GM12878 (cell line): ENCODE measurements around the gene SLC66A3. TPM values are rescaled to one million over a fixed set of nuclear protein-coding genes. Genes with fewer than 3 reads are reported as not detected.

Source experiments
- ATAC-seq: fragments of 200-7000 bp; cut with Tn5 transposase; 3 replicates; pipeline ENCODE4 v1.9.1; 2020; ENCODE audit warnings: mild to moderate bottlenecking, moderate library complexity
- BruUV-seq: library from RNA; stranded (reverse); fragments of 400-500 nt; replicated peaks from 2 replicates; lab custom pipeline; 2021; lab: Mats Ljungman, UMichigan
- CTCF ChIA-PET: fragments of 300-600 bp; sonication (Branson Sonifier 250); formaldehyde crosslinking; extraction: SDS; loops from one replicate; lab custom pipeline; 2021; ENCODE audit warnings: inconsistent platforms; lab: Yijun Ruan, JAX
- POLR2A ChIA-PET: fragments of 350-600 bp; formaldehyde crosslinking; extraction: SDS; loops from one replicate; lab custom pipeline; 2021; ENCODE audit warnings: inconsistent platforms; lab: Charles Lee
- RAD21 ChIA-PET: fragments of 300-600 bp; sonication (Branson Sonifier 250); formaldehyde crosslinking; loops from one replicate; lab custom pipeline; 2023; ENCODE audit warnings: antibody characterized with exemption; ENCODE audit not compliant: unreplicated experiment; lab: Charles Lee
- SMC1A ChIA-PET: fragments of 300-600 bp; sonication (Branson Sonifier 250); formaldehyde crosslinking; loops from one replicate; lab custom pipeline; 2023; ENCODE audit not compliant: unreplicated experiment, uncharacterized antibody; lab: Charles Lee
- DNase-seq: peaks from one replicate; pipeline ENCODE4 v3.0.0-alpha.2; 2011; ENCODE audit warnings: low read depth, low spot score
- FAIRE-seq: peaks from 3 replicates; lab custom pipeline; 2011; peaks lifted over from hg19 to GRCh38; lab: Jason Lieb, UNC
- H2AFZ ChIP-seq: 2 replicates; pipeline ENCODE4 v1.6.0; 2011; ENCODE audit warnings: low read depth, low read length, control low read depth; ENCODE audit not compliant: control insufficient read depth
- H3K27ac ChIP-seq: 2 replicates; pipeline ENCODE4 v1.5.1; 2011; ENCODE audit warnings: control low read depth; ENCODE audit not compliant: control insufficient read depth, insufficient read depth
- H3K27me3 ChIP-seq, 2 experiments: replicated peaks in 1 of 2; 2 replicates each; pipeline versions ENCODE4 v1.6.0 to v1.6.1; 2011; ENCODE audit warnings: low read length in 1 of 2; ENCODE audit not compliant: control insufficient read depth in 2 of 2, insufficient read depth in 2 of 2
- H3K36me3 ChIP-seq, 2 experiments: 2 replicates each; pipeline ENCODE4 v1.5.1; 2011; ENCODE audit warnings: low read length in 1 of 2; ENCODE audit not compliant: control insufficient read depth in 2 of 2, insufficient read depth in 2 of 2
- H3K4me1 ChIP-seq: 2 replicates; pipeline ENCODE4 v1.6.1; 2011; ENCODE audit warnings: mild to moderate bottlenecking, low read length, moderate library complexity, mixed read lengths; ENCODE audit not compliant: control insufficient read depth, insufficient read depth
- H3K4me2 ChIP-seq: 2 replicates; pipeline ENCODE4 v1.6.0; 2011; ENCODE audit warnings: control low read depth; ENCODE audit not compliant: control insufficient read depth, insufficient read depth
- H3K4me3 ChIP-seq: fragments of 200-600 bp; sonication (generic); 2 replicates; pipeline ENCODE4 v1.5.1; 2016
- H3K79me2 ChIP-seq: 2 replicates; pipeline ENCODE4 v1.6.0; 2011; ENCODE audit warnings: low read length; ENCODE audit not compliant: control insufficient read depth, insufficient read depth
- H3K9ac ChIP-seq: 2 replicates; pipeline ENCODE4 v1.8.0; 2011; ENCODE audit warnings: low read length, control low read depth, mixed read lengths; ENCODE audit not compliant: control insufficient read depth, insufficient read depth
- H3K9me3 ChIP-seq: replicated peaks from 3 replicates; pipeline ENCODE4 v1.5.1; 2011; ENCODE audit warnings: mild to moderate bottlenecking, low read length; ENCODE audit not compliant: control insufficient read depth, insufficient read depth
- H4K20me1 ChIP-seq: 2 replicates; pipeline ENCODE4 v1.6.0; 2011; ENCODE audit not compliant: control insufficient read depth, insufficient read depth
- BHLHE40 ChIP-seq, 2 experiments: fragments of 450-650 bp in 1 of 2; IDR thresholded peaks; 2 replicates each; pipeline ENCODE4 v1.6.1; 2011 to 2017; ENCODE audit warnings: low read depth in 2 of 2, borderline replicate concordance in 1 of 2, improper control_type of control experiment in 1 of 2, low read length in 1 of 2, mild to moderate bottlenecking in 1 of 2
- ESRRA ChIP-seq: IDR thresholded peaks from 2 replicates; pipeline ENCODE4 v1.6.1; 2012; ENCODE audit warnings: mild to moderate bottlenecking, low read length, improper control_type of control experiment
- HDGF ChIP-seq: fragments of 450-650 bp; IDR thresholded peaks from 2 replicates; pipeline ENCODE4 v1.6.1; 2016; ENCODE audit warnings: antibody characterized with exemption
- LARP7 ChIP-seq: fragments of 450-650 bp; IDR thresholded peaks from 2 replicates; pipeline ENCODE4 v1.6.1; 2017; ENCODE audit warnings: mild to moderate bottlenecking
- MEF2A ChIP-seq: IDR thresholded peaks from 2 replicates; pipeline ENCODE4 v1.6.1; 2011; ENCODE audit warnings: low read depth, mild to moderate bottlenecking, low read length, moderate library complexity; ENCODE audit not compliant: insufficient read depth
- MYB ChIP-seq: fragments of 150-350 bp; IDR thresholded peaks from 2 replicates; pipeline ENCODE4 v1.6.1; 2014; ENCODE audit warnings: mild to moderate bottlenecking, low read depth, low read length, borderline replicate concordance
- PAX8 ChIP-seq: fragments of 450-650 bp; IDR thresholded peaks from 2 replicates; pipeline ENCODE4 v1.6.1; 2017; ENCODE audit warnings: mild to moderate bottlenecking, moderate library complexity
- RCOR1 ChIP-seq: conservative IDR thresholded peaks from 2 replicates; pipeline ENCODE4 v1.6.1; 2012; ENCODE audit warnings: low read depth, low read length, improper control_type of control experiment
- RFX5 ChIP-seq: IDR thresholded peaks from 2 replicates; pipeline ENCODE4 v1.6.1; 2011; ENCODE audit warnings: low read depth, low read length, improper control_type of control experiment
- WGBS: methylation state at CpG from one replicate; pipeline ENCODE4 v1.1.6; 2016; ENCODE audit warnings: low lambda C conversion rate; ENCODE audit not compliant: insufficient replicate concordance, insufficient coverage; ENCODE audit errors: missing lambda C conversion rate; 5-methylcytosine and 5-hydroxymethylcytosine counted together
- in situ Hi-C: fragments of 300-500 bp; cut with MboI; formaldehyde crosslinking; loops from 9 replicates; pipeline ENCODE4 v1.14.3; 2018; ENCODE audit warnings: mixed read lengths
- intact Hi-C: fragments of 100-400 bp; cut with micrococcal nuclease; formaldehyde crosslinking; loops from one replicate; pipeline ENCODE4 v1.14.2; 2022; ENCODE audit not compliant: unreplicated experiment
- polyA plus RNA-seq, 11 experiments: library from polyadenylated mRNA; depleted of rRNA in 4 of 11; unstranded in 6 of 11; stranded (reverse) in 5 of 11; fragments of >200 nt; fragmentation: Nextera tagmentation in 4 of 11; fragmentation: Illumina TruSeq in 1 of 11; extraction: Ambion mirVana in 4 of 11; extraction: Trizol in 1 of 11; gene quantifications; 1 replicate in 1 of 11; 2 replicates in 10 of 11; pipeline versions ENCODE4 v1.2.1 to v1.2.3, GENCODE V29; 2011 to 2016; ENCODE audit warnings: inconsistent platforms in 2 of 11, missing spikeins in 2 of 11, low read depth in 1 of 11
- total RNA-seq, 4 experiments: library from RNA; depleted of rRNA in 3 of 4; stranded (reverse); fragments of >200 nt in 3 of 4; fragmentation: Illumina TruSeq in 1 of 4; extraction: Trizol in 1 of 4; gene quantifications; 2 replicates each; pipeline versions ENCODE4 v1.2.1 to v1.2.3, GENCODE V29; 2013 to 2021
- TF ChIP-seq, protein P1 (sequence below), 3 experiments: IDR thresholded peaks in 2 of 3; conservative IDR thresholded peaks in 1 of 3; 2 replicates each; pipeline ENCODE4 v1.5.1; 2011; ENCODE audit warnings: low read depth in 3 of 3, low read length in 3 of 3, mild to moderate bottlenecking in 3 of 3, control low read depth in 2 of 3, moderate library complexity in 2 of 3, inconsistent platforms in 1 of 3, mixed read lengths in 1 of 3; ENCODE audit not compliant: control insufficient read depth in 2 of 3, insufficient read depth in 1 of 3; ENCODE audit errors: extremely low read depth in 1 of 3

Gene SLC66A3
- total and polyA plus RNA-seq, 10 of the 15 experiments (the other 5 are each of a cell fraction or from before 2014, with no cell fraction given) = 1.4 to 14.2 (median 6.4) TPM

DNA sequence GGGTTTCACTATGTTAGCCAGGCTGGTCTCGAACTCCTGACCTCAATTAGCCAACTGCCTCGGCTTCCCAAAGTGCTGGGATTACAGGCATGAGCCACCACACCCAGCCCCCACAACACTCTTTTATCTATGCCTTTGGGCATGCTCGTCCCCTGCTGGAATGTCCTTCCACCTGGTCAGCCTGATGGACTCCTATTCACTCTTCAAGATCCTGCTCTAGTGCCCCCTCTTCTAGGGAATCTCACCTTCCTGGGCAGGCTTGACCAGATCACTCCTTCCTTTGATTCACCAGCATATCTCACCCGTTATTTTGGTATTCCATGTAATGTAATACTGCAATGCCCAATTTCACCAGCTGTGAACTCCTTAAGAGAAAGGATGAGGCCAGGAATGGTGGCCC is 13.9 kb upstream of the SLC66A3 start:
- SMC1A ChIA-PET = no interaction called here
- BruUV-seq = no TSS peak
- Histone ChIP-seq H3K4me1 (no peaks in the 10 kb centered on the region), H3K79me2 (no peaks in the 10 kb centered on the region), H3K9me3 (no peaks in the 10 kb centered on the region), H3K27ac (no peak overlapping the region), H4K20me1 (no peaks in the 10 kb centered on the region), H3K27me3 (peaks cover 0 to 2% of the 10 kb centered on the region in 2 experiments; a peak in 1 of 4 replicates), H3K4me2 (no peak overlapping the region), H2AFZ (no peak overlapping the region), H3K9ac (no peak overlapping the region), H3K36me3 (no peaks in the 10 kb centered on the region), H3K4me3 (no peak overlapping the region)
- in situ Hi-C loops (no loop called here), intact Hi-C loops (no loop called here)
- TF ChIP-seq RFX5 = no peak
- no peak for TF ChIP-seq MYB
- no peak for TF ChIP-seq RCOR1
- no peak for TF ChIP-seq BHLHE40 (IDR thresholded peaks at IDR 0.05; ENCODE audit: borderline replicate concordance in 1 of 2, low read depth in 2 of 2, low read length in 1 of 2)
- no peak for TF ChIP-seq LARP7
- no peak for TF ChIP-seq HDGF
- no peak for TF ChIP-seq PAX8
- TF ChIP-seq MEF2A = no peak
- TF ChIP-seq ESRRA = no peak
- TF ChIP-seq, protein P1, sequence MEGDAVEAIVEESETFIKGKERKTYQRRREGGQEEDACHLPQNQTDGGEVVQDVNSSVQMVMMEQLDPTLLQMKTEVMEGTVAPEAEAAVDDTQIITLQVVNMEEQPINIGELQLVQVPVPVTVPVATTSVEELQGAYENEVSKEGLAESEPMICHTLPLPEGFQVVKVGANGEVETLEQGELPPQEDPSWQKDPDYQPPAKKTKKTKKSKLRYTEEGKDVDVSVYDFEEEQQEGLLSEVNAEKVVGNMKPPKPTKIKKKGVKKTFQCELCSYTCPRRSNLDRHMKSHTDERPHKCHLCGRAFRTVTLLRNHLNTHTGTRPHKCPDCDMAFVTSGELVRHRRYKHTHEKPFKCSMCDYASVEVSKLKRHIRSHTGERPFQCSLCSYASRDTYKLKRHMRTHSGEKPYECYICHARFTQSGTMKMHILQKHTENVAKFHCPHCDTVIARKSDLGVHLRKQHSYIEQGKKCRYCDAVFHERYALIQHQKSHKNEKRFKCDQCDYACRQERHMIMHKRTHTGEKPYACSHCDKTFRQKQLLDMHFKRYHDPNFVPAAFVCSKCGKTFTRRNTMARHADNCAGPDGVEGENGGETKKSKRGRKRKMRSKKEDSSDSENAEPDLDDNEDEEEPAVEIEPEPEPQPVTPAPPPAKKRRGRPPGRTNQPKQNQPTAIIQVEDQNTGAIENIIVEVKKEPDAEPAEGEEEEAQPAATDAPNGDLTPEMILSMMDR (IDR thresholded peaks at IDR 0.05 in 2 of 3, conservative IDR thresholded peaks at IDR 0.05 in 1 of 3; ENCODE audit: control insufficient read depth in 2 of 3, extremely low read depth in 1 of 3, insufficient read depth in 1 of 3, low read depth in 3 of 3, low read length in 3 of 3) = no peak
- POLR2A ChIA-PET = no interaction called here
- 6% methylated on average over 4 of the region's 4 CpGs for WGBS
- RAD21 ChIA-PET = no interaction called here
- ATAC-seq (no peak), DNase-seq (no peak), FAIRE-seq (no peak)
- CTCF ChIA-PET = no interaction called here
